GM12878 (cell line): ENCODE measurements around the gene ALDH1A3. TPM values are rescaled to one million over a fixed set of nuclear protein-coding genes. Genes with fewer than 3 reads are reported as not detected.

Source experiments
- ATAC-seq: fragments of 200-7000 bp; cut with Tn5 transposase; 3 replicates; pipeline ENCODE4 v1.9.1; 2020; ENCODE audit warnings: mild to moderate bottlenecking, moderate library complexity
- BruUV-seq: library from RNA; stranded (reverse); fragments of 400-500 nt; replicated peaks from 2 replicates; lab custom pipeline; 2021; lab: Mats Ljungman, UMichigan
- CTCF ChIA-PET: fragments of 300-600 bp; sonication (Branson Sonifier 250); formaldehyde crosslinking; extraction: SDS; loops from one replicate; lab custom pipeline; 2021; ENCODE audit warnings: inconsistent platforms; lab: Yijun Ruan, JAX
- POLR2A ChIA-PET: fragments of 350-600 bp; formaldehyde crosslinking; extraction: SDS; loops from one replicate; lab custom pipeline; 2021; ENCODE audit warnings: inconsistent platforms; lab: Charles Lee
- RAD21 ChIA-PET: fragments of 300-600 bp; sonication (Branson Sonifier 250); formaldehyde crosslinking; loops from one replicate; lab custom pipeline; 2023; ENCODE audit warnings: antibody characterized with exemption; ENCODE audit not compliant: unreplicated experiment; lab: Charles Lee
- SMC1A ChIA-PET: fragments of 300-600 bp; sonication (Branson Sonifier 250); formaldehyde crosslinking; loops from one replicate; lab custom pipeline; 2023; ENCODE audit not compliant: unreplicated experiment, uncharacterized antibody; lab: Charles Lee
- DNase-seq: peaks from one replicate; pipeline ENCODE4 v3.0.0-alpha.2; 2011; ENCODE audit warnings: low read depth, low spot score
- FAIRE-seq: peaks from 3 replicates; lab custom pipeline; 2011; peaks lifted over from hg19 to GRCh38; lab: Jason Lieb, UNC
- H2AFZ ChIP-seq: 2 replicates; pipeline ENCODE4 v1.6.0; 2011; ENCODE audit warnings: low read depth, low read length, control low read depth; ENCODE audit not compliant: control insufficient read depth
- H3K27ac ChIP-seq: 2 replicates; pipeline ENCODE4 v1.5.1; 2011; ENCODE audit warnings: control low read depth; ENCODE audit not compliant: control insufficient read depth, insufficient read depth
- H3K27me3 ChIP-seq, 2 experiments: replicated peaks in 1 of 2; 2 replicates each; pipeline versions ENCODE4 v1.6.0 to v1.6.1; 2011; ENCODE audit warnings: low read length in 1 of 2; ENCODE audit not compliant: control insufficient read depth in 2 of 2, insufficient read depth in 2 of 2
- H3K36me3 ChIP-seq, 2 experiments: 2 replicates each; pipeline ENCODE4 v1.5.1; 2011; ENCODE audit warnings: low read length in 1 of 2; ENCODE audit not compliant: control insufficient read depth in 2 of 2, insufficient read depth in 2 of 2
- H3K4me1 ChIP-seq: 2 replicates; pipeline ENCODE4 v1.6.1; 2011; ENCODE audit warnings: mild to moderate bottlenecking, low read length, moderate library complexity, mixed read lengths; ENCODE audit not compliant: control insufficient read depth, insufficient read depth
- H3K4me2 ChIP-seq: 2 replicates; pipeline ENCODE4 v1.6.0; 2011; ENCODE audit warnings: control low read depth; ENCODE audit not compliant: control insufficient read depth, insufficient read depth
- H3K4me3 ChIP-seq: fragments of 200-600 bp; sonication (generic); 2 replicates; pipeline ENCODE4 v1.5.1; 2016
- H3K79me2 ChIP-seq: 2 replicates; pipeline ENCODE4 v1.6.0; 2011; ENCODE audit warnings: low read length; ENCODE audit not compliant: control insufficient read depth, insufficient read depth
- H3K9ac ChIP-seq: 2 replicates; pipeline ENCODE4 v1.8.0; 2011; ENCODE audit warnings: low read length, control low read depth, mixed read lengths; ENCODE audit not compliant: control insufficient read depth, insufficient read depth
- H3K9me3 ChIP-seq: replicated peaks from 3 replicates; pipeline ENCODE4 v1.5.1; 2011; ENCODE audit warnings: mild to moderate bottlenecking, low read length; ENCODE audit not compliant: control insufficient read depth, insufficient read depth
- H4K20me1 ChIP-seq: 2 replicates; pipeline ENCODE4 v1.6.0; 2011; ENCODE audit not compliant: control insufficient read depth, insufficient read depth
- ASH2L ChIP-seq: fragments of 300-600, 200-600 bp; sonication (generic); IDR thresholded peaks from 2 replicates; pipeline ENCODE4 v1.6.1; 2017; ENCODE audit warnings: low read depth, mild to moderate bottlenecking, borderline replicate concordance
- ESRRA ChIP-seq: IDR thresholded peaks from 2 replicates; pipeline ENCODE4 v1.6.1; 2012; ENCODE audit warnings: mild to moderate bottlenecking, low read length, improper control_type of control experiment
- HSF1 ChIP-seq: fragments of 150-350 bp; IDR thresholded peaks from 2 replicates; pipeline ENCODE4 v1.6.1; 2014; ENCODE audit warnings: mild to moderate bottlenecking, low read depth, low read length
- IKZF1 ChIP-seq: fragments of 450-650 bp; conservative IDR thresholded peaks from 2 replicates; pipeline ENCODE4 v1.6.1; 2017; ENCODE audit warnings: antibody characterized with exemption, mild to moderate bottlenecking
- MEF2A ChIP-seq: IDR thresholded peaks from 2 replicates; pipeline ENCODE4 v1.6.1; 2011; ENCODE audit warnings: low read depth, mild to moderate bottlenecking, low read length, moderate library complexity; ENCODE audit not compliant: insufficient read depth
- MEF2B ChIP-seq: fragments of 450-650 bp; IDR thresholded peaks from 2 replicates; pipeline ENCODE4 v1.6.1; 2018; ENCODE audit warnings: mild to moderate bottlenecking, moderate library complexity; ENCODE audit not compliant: partially characterized antibody, poor library complexity, severe bottlenecking
- MXI1 ChIP-seq: fragments of 150-350 bp; IDR thresholded peaks from 2 replicates; pipeline ENCODE4 v1.6.1; 2011; ENCODE audit warnings: low read depth, mild to moderate bottlenecking, inconsistent platforms, low read length, improper control_type of control experiment
- RCOR1 ChIP-seq: conservative IDR thresholded peaks from 2 replicates; pipeline ENCODE4 v1.6.1; 2012; ENCODE audit warnings: low read depth, low read length, improper control_type of control experiment
- STAT3 ChIP-seq: IDR thresholded peaks from 2 replicates; pipeline ENCODE4 v1.6.1; 2011; ENCODE audit warnings: low read depth, low read length, improper control_type of control experiment
- SUZ12 ChIP-seq: fragments of 200-600 bp; sonication (generic); IDR thresholded peaks from one replicate; pipeline ENCODE4 v1.6.1; 2018; ENCODE audit warnings: antibody characterized with exemption, mild to moderate bottlenecking; ENCODE audit not compliant: unreplicated experiment
- TBL1XR1 ChIP-seq: IDR thresholded peaks from 2 replicates; pipeline ENCODE4 v1.6.1; 2012; ENCODE audit warnings: low read depth, low read length, improper control_type of control experiment
- ZBTB33 ChIP-seq: fragments of 450-650 bp; IDR thresholded peaks from 2 replicates; pipeline ENCODE4 v1.6.1; 2017; ENCODE audit warnings: mild to moderate bottlenecking
- ZNF274 ChIP-seq: IDR thresholded peaks from one replicate; pipeline ENCODE4 v1.8.0; 2011; ENCODE audit not compliant: insufficient read length, insufficient read depth
- WGBS: methylation state at CpG from one replicate; pipeline ENCODE4 v1.1.6; 2016; ENCODE audit warnings: low lambda C conversion rate; ENCODE audit not compliant: insufficient replicate concordance, insufficient coverage; ENCODE audit errors: missing lambda C conversion rate; 5-methylcytosine and 5-hydroxymethylcytosine counted together
- in situ Hi-C: fragments of 300-500 bp; cut with MboI; formaldehyde crosslinking; loops from 9 replicates; pipeline ENCODE4 v1.14.3; 2018; ENCODE audit warnings: mixed read lengths
- intact Hi-C: fragments of 100-400 bp; cut with micrococcal nuclease; formaldehyde crosslinking; loops from one replicate; pipeline ENCODE4 v1.14.2; 2022; ENCODE audit not compliant: unreplicated experiment
- polyA plus RNA-seq, 11 experiments: library from polyadenylated mRNA; depleted of rRNA in 4 of 11; unstranded in 6 of 11; stranded (reverse) in 5 of 11; fragments of >200 nt; fragmentation: Nextera tagmentation in 4 of 11; fragmentation: Illumina TruSeq in 1 of 11; extraction: Ambion mirVana in 4 of 11; extraction: Trizol in 1 of 11; gene quantifications; 1 replicate in 1 of 11; 2 replicates in 10 of 11; pipeline versions ENCODE4 v1.2.1 to v1.2.3, GENCODE V29; 2011 to 2016; ENCODE audit warnings: inconsistent platforms in 2 of 11, missing spikeins in 2 of 11, low read depth in 1 of 11
- total RNA-seq, 4 experiments: library from RNA; depleted of rRNA in 3 of 4; stranded (reverse); fragments of >200 nt in 3 of 4; fragmentation: Illumina TruSeq in 1 of 4; extraction: Trizol in 1 of 4; gene quantifications; 2 replicates each; pipeline versions ENCODE4 v1.2.1 to v1.2.3, GENCODE V29; 2013 to 2021

The ALDH1A3 gene
- total and polyA plus RNA-seq, 10 of the 15 experiments (the other 5 are each of a cell fraction or from before 2014, with no cell fraction given), result 0.06 to 0.69 (median 0.18) TPM

GRCh38 chr15:100842756-100843730 is 36.6 kb upstream of the ALDH1A3 start:
- ATAC-seq, result no peak
- Histone ChIP-seq H3K9me3 (no peaks in the 10 kb centered on the region), H3K4me2 (no peak overlapping the region), H2AFZ (no peak overlapping the region), H3K27ac (no peak overlapping the region), H4K20me1 (no peaks in the 10 kb centered on the region), H3K79me2 (no peaks in the 10 kb centered on the region), H3K4me3 (no peak overlapping the region), H3K9ac (no peak overlapping the region), H3K4me1 (no peaks in the 10 kb centered on the region), H3K27me3 (no peaks in the 10 kb centered on the region; a peak in 1 of 4 replicates), H3K36me3 (no peaks in the 10 kb centered on the region)
- 34% methylated on average over 14 of the region's 14 CpGs for WGBS
- no peak for DNase-seq
- no peak for FAIRE-seq
- SMC1A ChIA-PET, result no interaction called here
- POLR2A ChIA-PET, result no interaction called here
- TF ChIP-seq IKZF1, result no peak
- TF ChIP-seq MEF2A, result no peak
- TF ChIP-seq ASH2L, result no peak
- no peak for TF ChIP-seq MXI1
- no peak for TF ChIP-seq ZNF274
- TF ChIP-seq SUZ12, result no peak
- no peak for TF ChIP-seq TBL1XR1
- no peak for TF ChIP-seq ZBTB33
- TF ChIP-seq RCOR1, result no peak
- no peak for TF ChIP-seq STAT3
- no peak for TF ChIP-seq ESRRA
- no peak for TF ChIP-seq HSF1
- no peak for TF ChIP-seq MEF2B
- no TSS peak for BruUV-seq
- CTCF ChIA-PET, result interaction anchor here (1.1 to 2.3 kb wide), 3 partner anchors 30 to 165 kb away, joined by 3 to 7 read pairs (median 4); no protein-coding TSS in a partner anchor
- intact Hi-C loops (no loop called here), in situ Hi-C loops (no loop called here)
- RAD21 ChIA-PET, result no interaction called here
